ENCODE data around the gene NPIPB8.
"Not testable (repeated sequence)": the region's sequence is repeated elsewhere in the genome, so short reads cannot be mapped to it uniquely, and the experiment has no call there.

GRCh38 chr16:28699792-28700191 is 61.9 kb downstream of the NPIPB8 start:
- not testable (repeated sequence) for TF ChIP-seq ZNF274 (IDR thresholded peaks at IDR 0.05; ENCODE audit: low read depth, low read length); YY1 (IDR thresholded peaks at IDR 0.05; ENCODE audit: insufficient read depth, insufficient read length)

Data from NT2/D1 (cell line).